HEK293 (cell line): ENCODE data around the gene SLC39A13.

Experiments used
- ZNF747 ChIP-seq: fragments of 450-650 bp; formaldehyde crosslinking; IDR thresholded peaks from 2 replicates; pipeline ENCODE4 v1.5.1; 2016; ENCODE audit warnings: missing biosample characterization, missing genetic modification characterization
- TF ChIP-seq, protein P1 (sequence below): fragments of 450-650 bp; formaldehyde crosslinking; IDR thresholded peaks from 2 replicates; pipeline ENCODE4 v1.5.1; 2016; ENCODE audit warnings: missing biosample characterization, missing genetic modification characterization
- TF ChIP-seq, protein P2 (sequence below): fragments of 450-650 bp; formaldehyde crosslinking; IDR thresholded peaks from 2 replicates; pipeline ENCODE4 v1.5.1; 2016; ENCODE audit warnings: missing biosample characterization, missing genetic modification characterization

DNA sequence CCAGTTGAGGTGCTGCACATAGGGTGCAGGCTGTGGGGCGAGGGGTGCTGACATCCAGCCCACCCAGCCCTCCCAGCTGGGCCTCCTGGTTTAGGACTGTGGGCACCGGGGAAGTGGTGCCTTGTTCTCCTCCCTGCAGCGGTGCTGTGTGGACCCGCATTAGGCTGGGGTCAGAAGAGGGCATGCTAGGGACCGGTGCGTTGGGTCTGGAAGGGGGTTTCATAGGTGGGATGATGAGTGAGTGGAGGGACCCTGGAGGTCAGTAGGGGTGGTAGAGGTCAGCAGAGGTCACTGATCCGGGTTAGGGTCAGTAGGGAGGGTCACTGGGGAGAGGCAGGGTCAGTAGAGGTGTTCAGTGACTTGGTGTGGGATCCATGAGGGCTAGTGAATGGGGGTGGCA is 49.2 kb upstream of the SLC39A13 start:
- no peak for TF ChIP-seq ZNF747 (tag by site-specific recombination)
- TF ChIP-seq, protein P1, sequence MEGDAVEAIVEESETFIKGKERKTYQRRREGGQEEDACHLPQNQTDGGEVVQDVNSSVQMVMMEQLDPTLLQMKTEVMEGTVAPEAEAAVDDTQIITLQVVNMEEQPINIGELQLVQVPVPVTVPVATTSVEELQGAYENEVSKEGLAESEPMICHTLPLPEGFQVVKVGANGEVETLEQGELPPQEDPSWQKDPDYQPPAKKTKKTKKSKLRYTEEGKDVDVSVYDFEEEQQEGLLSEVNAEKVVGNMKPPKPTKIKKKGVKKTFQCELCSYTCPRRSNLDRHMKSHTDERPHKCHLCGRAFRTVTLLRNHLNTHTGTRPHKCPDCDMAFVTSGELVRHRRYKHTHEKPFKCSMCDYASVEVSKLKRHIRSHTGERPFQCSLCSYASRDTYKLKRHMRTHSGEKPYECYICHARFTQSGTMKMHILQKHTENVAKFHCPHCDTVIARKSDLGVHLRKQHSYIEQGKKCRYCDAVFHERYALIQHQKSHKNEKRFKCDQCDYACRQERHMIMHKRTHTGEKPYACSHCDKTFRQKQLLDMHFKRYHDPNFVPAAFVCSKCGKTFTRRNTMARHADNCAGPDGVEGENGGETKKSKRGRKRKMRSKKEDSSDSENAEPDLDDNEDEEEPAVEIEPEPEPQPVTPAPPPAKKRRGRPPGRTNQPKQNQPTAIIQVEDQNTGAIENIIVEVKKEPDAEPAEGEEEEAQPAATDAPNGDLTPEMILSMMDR (tag by site-specific recombination): no peak
- TF ChIP-seq, protein P2, sequence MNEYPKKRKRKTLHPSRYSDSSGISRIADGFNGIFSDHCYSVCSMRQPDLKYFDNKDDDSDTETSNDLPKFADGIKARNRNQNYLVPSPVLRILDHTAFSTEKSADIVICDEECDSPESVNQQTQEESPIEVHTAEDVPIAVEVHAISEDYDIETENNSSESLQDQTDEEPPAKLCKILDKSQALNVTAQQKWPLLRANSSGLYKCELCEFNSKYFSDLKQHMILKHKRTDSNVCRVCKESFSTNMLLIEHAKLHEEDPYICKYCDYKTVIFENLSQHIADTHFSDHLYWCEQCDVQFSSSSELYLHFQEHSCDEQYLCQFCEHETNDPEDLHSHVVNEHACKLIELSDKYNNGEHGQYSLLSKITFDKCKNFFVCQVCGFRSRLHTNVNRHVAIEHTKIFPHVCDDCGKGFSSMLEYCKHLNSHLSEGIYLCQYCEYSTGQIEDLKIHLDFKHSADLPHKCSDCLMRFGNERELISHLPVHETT (tag by site-specific recombination): no peak
